Retinal pigment epithelial cell (primary cell): Measurements from ENCODE around the gene NUTF2.

Experiments used
- DNase-seq: peaks from one replicate; pipeline ENCODE4 v3.0.0-alpha.2; 2010; ENCODE audit warnings: low read depth
- H3K4me3 ChIP-seq: 2 replicates; pipeline ENCODE4 v1.5.1; 2011; ENCODE audit warnings: mild to moderate bottlenecking, low read length, control low read depth, moderate library complexity
- TF ChIP-seq, protein P1 (sequence below): conservative IDR thresholded peaks from 2 replicates; pipeline ENCODE4 v1.5.1; 2011; ENCODE audit warnings: low read depth, low read length, control low read depth, inconsistent platforms

NUTF2 gene

DNA sequence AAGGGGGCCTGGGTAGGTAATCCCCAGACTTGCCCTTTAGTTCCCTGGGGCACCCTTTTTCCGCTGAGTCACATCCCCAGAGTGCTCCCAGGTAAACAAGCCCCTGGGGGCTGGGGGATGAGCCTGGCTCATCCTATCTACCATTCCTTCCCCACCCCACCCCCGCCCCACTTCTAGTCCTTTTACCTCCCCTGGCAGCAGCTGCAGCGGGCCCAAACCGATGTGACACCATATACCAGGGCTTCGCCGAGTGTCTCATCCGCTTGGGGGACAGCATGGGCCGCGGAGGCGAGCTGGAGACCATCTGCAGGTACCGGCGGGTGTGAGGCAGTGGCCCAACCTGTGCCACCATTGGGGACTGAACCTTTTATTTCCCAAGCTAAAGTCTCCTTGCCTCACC, 38.8 kb downstream of the NUTF2 start:
- DNase-seq: no peak
- TF ChIP-seq, protein P1, sequence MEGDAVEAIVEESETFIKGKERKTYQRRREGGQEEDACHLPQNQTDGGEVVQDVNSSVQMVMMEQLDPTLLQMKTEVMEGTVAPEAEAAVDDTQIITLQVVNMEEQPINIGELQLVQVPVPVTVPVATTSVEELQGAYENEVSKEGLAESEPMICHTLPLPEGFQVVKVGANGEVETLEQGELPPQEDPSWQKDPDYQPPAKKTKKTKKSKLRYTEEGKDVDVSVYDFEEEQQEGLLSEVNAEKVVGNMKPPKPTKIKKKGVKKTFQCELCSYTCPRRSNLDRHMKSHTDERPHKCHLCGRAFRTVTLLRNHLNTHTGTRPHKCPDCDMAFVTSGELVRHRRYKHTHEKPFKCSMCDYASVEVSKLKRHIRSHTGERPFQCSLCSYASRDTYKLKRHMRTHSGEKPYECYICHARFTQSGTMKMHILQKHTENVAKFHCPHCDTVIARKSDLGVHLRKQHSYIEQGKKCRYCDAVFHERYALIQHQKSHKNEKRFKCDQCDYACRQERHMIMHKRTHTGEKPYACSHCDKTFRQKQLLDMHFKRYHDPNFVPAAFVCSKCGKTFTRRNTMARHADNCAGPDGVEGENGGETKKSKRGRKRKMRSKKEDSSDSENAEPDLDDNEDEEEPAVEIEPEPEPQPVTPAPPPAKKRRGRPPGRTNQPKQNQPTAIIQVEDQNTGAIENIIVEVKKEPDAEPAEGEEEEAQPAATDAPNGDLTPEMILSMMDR: no peak
- no peak overlapping the region for H3K4me3 ChIP-seq

DNA sequence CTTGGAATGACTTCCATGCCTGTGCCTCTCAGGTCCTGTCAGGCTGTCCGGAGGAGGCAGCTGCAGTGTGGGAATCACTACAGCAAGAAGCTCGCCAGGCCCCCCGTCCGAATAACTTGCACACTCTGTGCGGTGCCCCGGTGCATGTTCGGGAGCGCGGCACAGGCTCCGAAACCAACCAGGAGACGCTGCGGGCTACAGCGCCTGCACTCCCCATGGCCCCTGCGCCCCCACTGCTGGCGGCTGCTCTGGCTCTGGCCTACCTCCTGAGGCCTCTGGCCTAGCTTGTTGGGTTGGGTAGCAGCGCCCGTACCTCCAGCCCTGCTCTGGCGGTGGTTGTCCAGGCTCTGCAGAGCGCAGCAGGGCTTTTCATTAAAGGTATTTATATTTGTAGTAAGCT, 39.2 kb downstream of the NUTF2 start:
- TF ChIP-seq, protein P1: no peak
- DNase-seq: no peak
- H3K4me3 ChIP-seq: no peak overlapping the region

DNA sequence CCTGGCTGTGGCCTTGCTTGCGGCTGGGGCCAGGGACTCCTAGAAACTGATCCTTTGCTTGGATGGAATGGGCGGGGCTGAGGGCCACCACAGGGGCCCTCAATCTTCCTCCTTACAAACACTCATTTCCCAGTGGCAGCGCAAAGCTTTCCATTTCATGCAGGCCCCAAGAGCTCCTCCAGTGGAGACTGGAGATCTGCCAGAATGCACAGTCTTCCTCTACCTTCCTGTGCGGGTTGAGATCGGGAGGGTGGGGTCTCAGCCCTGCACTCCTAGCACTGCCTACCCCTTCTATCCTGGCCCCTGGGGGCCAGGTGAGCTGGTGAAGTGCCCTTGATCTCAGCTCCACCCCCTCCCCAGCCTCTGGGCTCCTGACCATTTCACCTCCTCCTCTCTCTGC, 39.7 kb downstream of the NUTF2 start:
- DNase-seq: no peak
- no peak overlapping the region for H3K4me3 ChIP-seq
- TF ChIP-seq, protein P1: no peak

DNA sequence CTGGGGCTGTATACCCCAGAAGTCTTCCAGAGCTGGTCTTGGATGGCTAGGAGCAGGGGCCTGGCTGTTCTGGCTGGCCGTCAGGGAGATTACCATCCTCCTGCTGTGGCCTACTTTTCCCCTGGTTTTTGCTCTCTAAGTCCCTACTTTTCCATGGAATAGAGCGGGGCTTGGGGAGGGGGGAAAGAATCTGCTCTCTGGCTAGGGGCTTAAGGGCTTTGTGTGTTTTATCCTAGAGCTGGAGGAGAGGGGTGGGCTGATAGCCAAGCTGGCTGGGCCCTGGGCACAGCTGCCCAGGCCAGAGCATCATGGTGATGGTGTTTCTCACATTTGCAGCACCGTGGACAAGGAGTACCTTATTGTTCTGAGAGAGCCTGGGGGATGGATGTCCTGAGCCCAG, 41.6 kb downstream of the NUTF2 start:
- TF ChIP-seq, protein P1: no peak
- H3K4me3 ChIP-seq: no peak overlapping the region

DNA sequence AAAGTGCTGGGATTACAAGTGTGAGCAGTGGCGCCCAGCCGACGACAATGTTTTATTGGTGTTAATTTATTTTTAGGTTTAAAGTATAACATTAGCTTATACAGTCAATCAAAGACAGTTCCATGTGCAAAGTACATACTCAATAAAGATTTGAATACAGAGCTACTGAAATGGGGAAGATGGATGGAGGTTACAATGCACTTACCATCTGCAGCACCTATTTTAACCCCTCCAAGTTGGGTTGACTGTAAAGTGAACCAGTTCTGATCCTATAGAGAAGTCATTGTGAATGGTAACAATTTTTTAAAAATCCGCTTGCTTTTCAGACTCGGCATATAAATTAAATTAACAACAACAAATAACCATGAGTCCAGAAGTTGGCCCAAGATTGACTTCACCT, 45.6 kb downstream of the NUTF2 start:
- no peak for DNase-seq
- TF ChIP-seq, protein P1: no peak
- peak overlapping the region; percentile 50 for H3K4me3 ChIP-seq

More for the DNA sequence above, 41.6 kb downstream of the NUTF2 start:
- DNase-seq: no peak

DNA sequence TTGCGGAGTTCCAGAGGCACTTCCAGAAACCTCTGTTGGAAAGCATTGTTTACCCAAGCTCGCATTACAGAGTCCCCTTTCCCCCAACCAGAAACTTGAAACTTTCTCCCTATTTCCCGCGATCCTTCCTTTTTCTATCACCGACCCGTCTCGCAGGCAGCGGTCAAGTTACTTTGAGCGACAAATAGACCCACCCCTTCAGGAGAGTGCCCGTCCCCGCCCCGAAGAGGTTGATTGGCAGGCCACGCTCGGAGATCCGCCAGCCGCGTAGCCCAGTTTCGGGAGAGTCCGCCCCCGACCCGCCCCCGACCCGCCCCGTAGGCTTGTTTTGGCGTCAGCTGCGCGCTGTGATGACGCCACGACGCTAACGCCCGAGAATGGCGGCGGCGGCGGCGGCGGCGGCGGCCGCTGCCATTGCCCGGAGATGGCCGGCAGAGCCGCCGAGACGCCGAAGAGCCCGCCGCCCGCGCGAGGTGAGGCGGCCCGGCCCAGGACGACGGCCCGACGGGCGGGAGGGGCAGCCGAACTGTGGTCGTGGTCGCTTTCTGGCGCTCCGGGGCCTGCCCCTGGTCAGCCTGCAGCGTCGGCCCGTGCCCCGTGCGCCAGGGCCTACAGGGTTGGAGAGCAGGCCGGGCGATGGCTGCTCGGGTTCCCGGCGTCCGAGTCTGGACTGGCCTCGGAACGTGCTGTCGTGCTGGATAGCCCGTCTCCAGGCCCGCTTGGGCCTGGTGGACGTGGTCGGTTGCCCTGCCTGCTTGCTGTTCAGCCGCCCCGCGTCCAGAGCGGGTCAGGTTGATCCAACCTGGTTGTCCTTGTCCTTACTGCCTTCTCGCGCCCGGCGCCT, 46.4 kb downstream of the NUTF2 start, which contains the start of gene PSKH1:
Gene PSKH1, plus strand, starts transcription at position 356 of the 844 bp plus-strand sequence. CDS start 15,496 bp downstream, outside the sequence.
- TF ChIP-seq, protein P1: no peak
- H3K4me3 ChIP-seq: peak within 1 kb of the TSS; percentile 83
- DNase-seq: peak; percentile 78
